Suprapubic skin (tissue), 3 donors: ENCODE measurements around the gene ZFYVE28.

Experiments
- POLR2AphosphoS5 ChIP-seq, 3 donors: sonication (generic); formaldehyde crosslinking; IDR thresholded peaks; one replicate each; pipeline ENCODE4 v1.6.1; 2017; ENCODE audit warnings: antibody characterized with exemption in 3 of 3
- TF ChIP-seq, protein P1 (sequence below), 2 donors: fragments of 200-600 bp in 1 of 2; fragments of 450-650 bp in 1 of 2; sonication (generic) in 1 of 2; IDR thresholded peaks; one replicate each; pipeline ENCODE4 v1.5.1; 2016 to 2019; ENCODE audit warnings: antibody characterized with exemption in 2 of 2, mild to moderate bottlenecking in 1 of 2, moderate library complexity in 1 of 2

DNA sequence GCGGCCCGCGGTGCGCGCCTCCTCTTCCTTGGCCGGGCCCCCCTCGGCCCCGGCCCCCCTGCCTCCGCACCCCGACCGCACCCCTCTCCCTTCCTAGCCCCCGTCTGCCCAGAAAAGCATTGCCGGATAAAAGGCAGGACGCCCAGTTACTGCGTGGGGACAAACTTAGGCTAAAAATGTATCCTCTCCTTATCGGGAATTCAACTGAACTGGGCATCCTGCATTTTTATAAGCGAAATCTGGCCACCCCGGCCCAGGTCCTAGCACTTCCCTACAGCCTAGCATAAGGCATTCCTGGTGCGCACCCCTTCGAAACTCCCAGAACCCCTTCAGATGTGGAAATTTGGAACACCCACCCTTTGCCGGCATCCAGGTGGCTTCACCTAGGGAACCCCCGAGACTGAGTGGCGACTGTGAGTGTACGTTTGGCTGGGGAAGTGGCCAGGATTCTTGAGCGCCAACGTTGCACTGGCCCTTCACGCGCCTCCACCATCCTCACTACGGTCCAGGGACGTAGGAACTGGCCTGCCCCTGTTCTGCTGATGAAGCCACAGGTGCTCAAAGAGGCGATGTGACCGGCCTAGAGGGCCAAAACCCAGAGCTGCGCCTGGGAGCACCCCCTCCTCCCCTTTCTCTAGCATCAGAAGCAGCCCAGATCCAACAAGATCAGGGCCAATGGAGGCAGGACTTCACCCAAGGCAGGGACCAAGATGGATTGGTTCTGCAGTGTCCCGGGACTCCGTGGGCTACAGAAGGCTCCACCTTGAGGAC is 44.7 kb upstream of the ZFYVE28 start:
- TF ChIP-seq, protein P1, sequence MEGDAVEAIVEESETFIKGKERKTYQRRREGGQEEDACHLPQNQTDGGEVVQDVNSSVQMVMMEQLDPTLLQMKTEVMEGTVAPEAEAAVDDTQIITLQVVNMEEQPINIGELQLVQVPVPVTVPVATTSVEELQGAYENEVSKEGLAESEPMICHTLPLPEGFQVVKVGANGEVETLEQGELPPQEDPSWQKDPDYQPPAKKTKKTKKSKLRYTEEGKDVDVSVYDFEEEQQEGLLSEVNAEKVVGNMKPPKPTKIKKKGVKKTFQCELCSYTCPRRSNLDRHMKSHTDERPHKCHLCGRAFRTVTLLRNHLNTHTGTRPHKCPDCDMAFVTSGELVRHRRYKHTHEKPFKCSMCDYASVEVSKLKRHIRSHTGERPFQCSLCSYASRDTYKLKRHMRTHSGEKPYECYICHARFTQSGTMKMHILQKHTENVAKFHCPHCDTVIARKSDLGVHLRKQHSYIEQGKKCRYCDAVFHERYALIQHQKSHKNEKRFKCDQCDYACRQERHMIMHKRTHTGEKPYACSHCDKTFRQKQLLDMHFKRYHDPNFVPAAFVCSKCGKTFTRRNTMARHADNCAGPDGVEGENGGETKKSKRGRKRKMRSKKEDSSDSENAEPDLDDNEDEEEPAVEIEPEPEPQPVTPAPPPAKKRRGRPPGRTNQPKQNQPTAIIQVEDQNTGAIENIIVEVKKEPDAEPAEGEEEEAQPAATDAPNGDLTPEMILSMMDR (IDR thresholded peaks at IDR 0.05), result no peak
- TF ChIP-seq POLR2AphosphoS5 (IDR thresholded peaks at IDR 0.05), result no peak
